Uterus (tissue), 2 donors: Measurements from ENCODE around the gene LILRB2.

Experiments used
- POLR2A ChIP-seq, 2 donors: fragments of 450-650 bp; IDR thresholded peaks; one replicate each; pipeline ENCODE4 v1.6.1; 2016; ENCODE audit warnings: antibody characterized with exemption in 2 of 2, mild to moderate bottlenecking in 1 of 2, moderate library complexity in 1 of 2
- TF ChIP-seq, protein P1 (sequence below), 4 experiments: fragments of 200-600 bp in 2 of 4; fragments of 450-650 bp in 2 of 4; sonication (generic) in 2 of 4; IDR thresholded peaks; one replicate each; pipeline ENCODE4 v1.5.1; 2016 to 2019; ENCODE audit warnings: antibody characterized with exemption in 4 of 4, mild to moderate bottlenecking in 2 of 4, moderate library complexity in 1 of 4

DNA sequence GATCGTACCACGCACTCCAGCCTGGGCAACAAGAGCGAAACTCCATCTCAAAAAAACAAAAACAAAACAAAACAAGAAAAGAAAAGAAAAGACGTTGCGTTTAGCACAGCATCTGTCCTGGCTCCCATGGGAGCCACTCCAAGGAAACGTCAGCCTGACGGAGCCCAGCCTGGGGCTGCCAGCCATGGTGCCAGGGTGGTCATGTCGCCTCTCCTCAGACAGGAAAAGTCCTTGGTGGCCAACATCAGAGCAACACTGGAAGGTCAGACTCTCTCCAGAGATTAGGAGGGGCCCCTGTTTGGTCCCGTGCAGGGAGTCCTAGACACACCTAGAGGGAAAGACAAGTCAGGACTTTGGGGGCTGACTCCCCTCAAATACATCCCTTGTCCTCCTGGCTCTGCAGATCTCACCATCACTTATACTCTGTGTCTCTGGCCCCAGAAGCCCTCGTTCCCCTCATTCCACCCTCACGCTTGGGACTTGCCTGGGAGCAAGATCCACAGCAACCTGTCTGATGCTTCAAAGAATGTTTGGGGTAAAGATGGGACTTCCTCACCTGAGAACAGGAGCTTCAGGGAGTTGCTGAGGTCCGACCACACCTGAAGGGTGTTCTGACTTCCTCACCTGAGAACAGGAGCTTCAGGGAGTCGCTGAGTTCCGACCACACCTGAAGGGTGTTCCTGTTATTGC is 48.7 kb upstream of the LILRB2 start:
- TF ChIP-seq, protein P1, sequence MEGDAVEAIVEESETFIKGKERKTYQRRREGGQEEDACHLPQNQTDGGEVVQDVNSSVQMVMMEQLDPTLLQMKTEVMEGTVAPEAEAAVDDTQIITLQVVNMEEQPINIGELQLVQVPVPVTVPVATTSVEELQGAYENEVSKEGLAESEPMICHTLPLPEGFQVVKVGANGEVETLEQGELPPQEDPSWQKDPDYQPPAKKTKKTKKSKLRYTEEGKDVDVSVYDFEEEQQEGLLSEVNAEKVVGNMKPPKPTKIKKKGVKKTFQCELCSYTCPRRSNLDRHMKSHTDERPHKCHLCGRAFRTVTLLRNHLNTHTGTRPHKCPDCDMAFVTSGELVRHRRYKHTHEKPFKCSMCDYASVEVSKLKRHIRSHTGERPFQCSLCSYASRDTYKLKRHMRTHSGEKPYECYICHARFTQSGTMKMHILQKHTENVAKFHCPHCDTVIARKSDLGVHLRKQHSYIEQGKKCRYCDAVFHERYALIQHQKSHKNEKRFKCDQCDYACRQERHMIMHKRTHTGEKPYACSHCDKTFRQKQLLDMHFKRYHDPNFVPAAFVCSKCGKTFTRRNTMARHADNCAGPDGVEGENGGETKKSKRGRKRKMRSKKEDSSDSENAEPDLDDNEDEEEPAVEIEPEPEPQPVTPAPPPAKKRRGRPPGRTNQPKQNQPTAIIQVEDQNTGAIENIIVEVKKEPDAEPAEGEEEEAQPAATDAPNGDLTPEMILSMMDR (IDR thresholded peaks at IDR 0.05), result no peak
- TF ChIP-seq POLR2A (IDR thresholded peaks at IDR 0.05), result no peak
